GM23338 (cell line): ENCODE results near the gene NSD1. TPM values are rescaled to one million over a fixed set of nuclear protein-coding genes. Genes with fewer than 3 reads are reported as not detected.

Source experiments
- ATAC-seq: fragments of 200-7000 bp; cut with Tn5 transposase; 3 replicates; pipeline ENCODE4 v1.9.1; 2020
- DNase-seq: peaks from one replicate; pipeline ENCODE4 v3.0.0-alpha.2; 2015; ENCODE audit warnings: low spot score
- H2AFZ ChIP-seq: fragments of 200-600 bp; sonication (generic); 2 replicates; pipeline ENCODE4 v1.8.0; 2016; ENCODE audit warnings: antibody characterized with exemption, mild to moderate bottlenecking, moderate library complexity
- H3F3A ChIP-seq: fragments of 200-600 bp; sonication (generic); replicated peaks from 2 replicates; pipeline ENCODE4 v1.8.0; 2017; ENCODE audit warnings: antibody characterized with exemption, mixed run types, low read depth
- H3K27ac ChIP-seq: fragments of 200-600 bp; sonication (generic); 2 replicates; pipeline ENCODE4 v1.6.1; 2016; ENCODE audit warnings: low read depth
- H3K27me3 ChIP-seq: fragments of 200-600 bp; sonication (generic); 2 replicates; pipeline ENCODE4 v1.8.0; 2016; ENCODE audit warnings: mild to moderate bottlenecking, mixed run types, moderate library complexity; ENCODE audit not compliant: insufficient read depth
- H3K36me3 ChIP-seq: fragments of 200-600 bp; sonication (generic); 2 replicates; pipeline ENCODE4 v1.8.0; 2016; ENCODE audit warnings: mild to moderate bottlenecking; ENCODE audit not compliant: insufficient read depth
- H3K4me1 ChIP-seq: fragments of 200-600 bp; sonication (generic); 2 replicates; pipeline ENCODE4 v1.8.0; 2016; ENCODE audit warnings: mild to moderate bottlenecking, moderate library complexity; ENCODE audit not compliant: insufficient read depth
- H3K4me2 ChIP-seq: fragments of 200-600 bp; sonication (generic); 2 replicates; pipeline ENCODE4 v1.7.1; 2017; ENCODE audit warnings: mixed run types
- H3K4me3 ChIP-seq: fragments of 200-600 bp; sonication (generic); 2 replicates; pipeline ENCODE4 v1.6.1; 2016; ENCODE audit warnings: mixed run types
- H3K79me2 ChIP-seq: fragments of 200-600 bp; sonication (generic); replicated peaks from 2 replicates; pipeline ENCODE4 v1.8.0; 2017; ENCODE audit warnings: mild to moderate bottlenecking; ENCODE audit not compliant: insufficient read depth
- H3K9me2 ChIP-seq: fragments of 200-600 bp; sonication (generic); 2 replicates; pipeline ENCODE4 v1.8.0; 2017; ENCODE audit not compliant: insufficient read depth
- H4K20me1 ChIP-seq: fragments of 200-600 bp; sonication (generic); replicated peaks from 2 replicates; pipeline ENCODE4 v1.8.0; 2017; ENCODE audit warnings: mild to moderate bottlenecking; ENCODE audit not compliant: insufficient read depth
- H3K27ac Mint-ChIP-seq: 2 replicates; pipeline ENCODE4 v1.8.0; 2020; ENCODE audit warnings: inconsistent platforms, mild to moderate bottlenecking, moderate library complexity, mixed read lengths
- H3K27me3 Mint-ChIP-seq: 3 replicates; pipeline ENCODE4 v1.8.0; 2022; ENCODE audit warnings: low read depth, mild to moderate bottlenecking, moderate library complexity, mixed read lengths, inconsistent platforms; ENCODE audit not compliant: insufficient read depth, poor library complexity
- H3K36me3 Mint-ChIP-seq: 3 replicates; pipeline ENCODE4 v1.8.0; 2021; ENCODE audit warnings: low read depth, mild to moderate bottlenecking, inconsistent platforms, moderate library complexity, mixed read lengths
- H3K4me1 Mint-ChIP-seq: 3 replicates; pipeline ENCODE4 v1.8.0; 2020; ENCODE audit warnings: mild to moderate bottlenecking, inconsistent platforms, mixed read lengths
- H3K4me3 Mint-ChIP-seq: 3 replicates; pipeline ENCODE4 v1.8.0; 2021; ENCODE audit warnings: moderate library complexity, mild to moderate bottlenecking, inconsistent platforms, mixed read lengths
- H3K9me3 Mint-ChIP-seq: 3 replicates; pipeline ENCODE4 v1.8.0; 2020; ENCODE audit warnings: moderate library complexity, mild to moderate bottlenecking, inconsistent platforms, mixed read lengths
- CREB1 ChIP-seq: fragments of 250-450 bp; sonication (Bioruptor Pico); IDR thresholded peaks from 2 replicates; pipeline ENCODE4 v1.5.0; 2020; ENCODE audit warnings: low read depth, mild to moderate bottlenecking, moderate library complexity
- ETS1 ChIP-seq: IDR thresholded peaks from 2 replicates; pipeline ENCODE4 v1.6.1; 2016; ENCODE audit warnings: antibody characterized with exemption
- EZH2 ChIP-seq: fragments of 200-600 bp; sonication (generic); IDR thresholded peaks from one replicate; pipeline ENCODE4 v1.8.0; 2017; ENCODE audit warnings: antibody characterized with exemption, mild to moderate bottlenecking, low read depth; ENCODE audit not compliant: unreplicated experiment
- EZH2phosphoT487 ChIP-seq: fragments of 200-600 bp; sonication (generic); IDR thresholded peaks from one replicate; pipeline ENCODE4 v1.8.1; 2018; ENCODE audit warnings: antibody characterized with exemption; ENCODE audit not compliant: unreplicated experiment
- JUNB ChIP-seq: IDR thresholded peaks from one replicate; pipeline ENCODE4 v1.6.1; 2016; ENCODE audit warnings: antibody characterized with exemption; ENCODE audit not compliant: unreplicated experiment
- NANOG ChIP-seq: IDR thresholded peaks from 2 replicates; pipeline ENCODE4 v1.6.1; 2016; ENCODE audit warnings: antibody characterized with exemption, borderline replicate concordance
- POLR2AphosphoS5 ChIP-seq: IDR thresholded peaks from 2 replicates; pipeline ENCODE4 v1.6.1; 2016; ENCODE audit warnings: antibody characterized with exemption, low read depth
- REST ChIP-seq: IDR thresholded peaks from one replicate; pipeline ENCODE4 v1.6.1; 2018; ENCODE audit warnings: antibody characterized with exemption; ENCODE audit not compliant: unreplicated experiment
- STAT1 ChIP-seq: IDR thresholded peaks from one replicate; pipeline ENCODE4 v1.6.1; 2016; ENCODE audit warnings: antibody characterized with exemption; ENCODE audit not compliant: unreplicated experiment
- ZNF114 ChIP-seq: fragments of 250-450 bp; sonication (Bioruptor Pico); IDR thresholded peaks from 2 replicates; pipeline ENCODE4 v1.5.0; 2020; ENCODE audit warnings: mild to moderate bottlenecking, moderate library complexity
- ZNF331 ChIP-seq: fragments of 250-450 bp; sonication (Bioruptor Pico); IDR thresholded peaks from 2 replicates; pipeline ENCODE4 v1.5.0; 2020; ENCODE audit warnings: low read depth, mild to moderate bottlenecking, moderate library complexity
- ZNF462 ChIP-seq: fragments of 250-450 bp; sonication (Bioruptor Pico); IDR thresholded peaks from 2 replicates; pipeline ENCODE4 v1.5.0; 2020; ENCODE audit warnings: mild to moderate bottlenecking, moderate library complexity
- polyA plus RNA-seq: library from polyadenylated mRNA; unstranded; fragments of >200 nt; fragmentation: Nextera tagmentation; extraction: Ambion mirVana; gene quantifications from 2 replicates; pipeline ENCODE4 v1.2.1, GENCODE V29; 2016
- total RNA-seq: library from RNA; depleted of rRNA; stranded (reverse); fragments of >200 nt; shearing (Covaris generic); gene quantifications from 2 replicates; pipeline ENCODE4 v1.2.3, GENCODE V29; 2014
- TF ChIP-seq, protein P1 (sequence below), 2 experiments: fragments of 200-600 bp in 1 of 2; sonication (generic) in 1 of 2; conservative IDR thresholded peaks; 2 replicates each; pipeline versions ENCODE4 v1.5.1 to v1.6.1; 2016 to 2017; ENCODE audit warnings: antibody characterized with exemption in 2 of 2, low read depth in 2 of 2, mild to moderate bottlenecking in 2 of 2, moderate library complexity in 1 of 2

The NSD1 gene
- total and polyA plus RNA-seq, 2 experiments from 2014 or later, result 96.4 to 106 TPM

DNA sequence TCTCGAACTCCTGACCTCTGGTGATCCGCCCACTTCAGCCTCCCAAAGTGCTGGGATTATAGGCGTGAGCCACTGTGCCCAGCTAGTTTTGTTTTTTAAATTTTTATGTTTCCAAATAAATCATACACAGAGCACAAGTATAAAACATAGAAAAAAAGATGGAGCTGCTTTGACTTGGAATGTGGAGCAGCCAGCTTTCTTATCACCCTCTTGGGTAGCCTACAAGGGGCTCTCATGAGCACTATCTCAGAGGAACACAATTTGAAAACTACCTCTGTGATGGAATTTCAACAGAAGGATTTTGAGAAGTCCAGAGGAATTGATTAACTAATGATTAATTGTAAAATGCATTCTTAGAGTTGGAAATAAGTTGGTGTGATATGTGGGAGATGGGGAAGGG lies 45.9 kb downstream of the NSD1 start:
- Histone ChIP-seq H3K4me1 (0 out of 2 replicates have a peak, but pooled peaks cover 2% of the 10 kb centered on the region), H3K27me3 (no peaks in the 10 kb centered on the region), H3K4me3 (no peak overlapping the region), H3K79me2 (peaks cover 100% of the 10 kb centered on the region), H3F3A (peaks cover 12% of the 10 kb centered on the region; the same call in 1 of the 2 replicates), H3K27ac (peak overlapping the region; percentile 64), H3K9me2 (no peaks in the 10 kb centered on the region), H4K20me1 (peaks cover 63% of the 10 kb centered on the region), H2AFZ (no peak overlapping the region), H3K36me3 (no peaks in the 10 kb centered on the region; the same call in 1 of the 2 replicates), H3K4me2 (no peak overlapping the region)
- TF ChIP-seq ZNF114 (CRISPR knock-in tag), result no peak
- TF ChIP-seq JUNB, result no peak
- no peak for TF ChIP-seq POLR2AphosphoS5
- TF ChIP-seq, protein P1, sequence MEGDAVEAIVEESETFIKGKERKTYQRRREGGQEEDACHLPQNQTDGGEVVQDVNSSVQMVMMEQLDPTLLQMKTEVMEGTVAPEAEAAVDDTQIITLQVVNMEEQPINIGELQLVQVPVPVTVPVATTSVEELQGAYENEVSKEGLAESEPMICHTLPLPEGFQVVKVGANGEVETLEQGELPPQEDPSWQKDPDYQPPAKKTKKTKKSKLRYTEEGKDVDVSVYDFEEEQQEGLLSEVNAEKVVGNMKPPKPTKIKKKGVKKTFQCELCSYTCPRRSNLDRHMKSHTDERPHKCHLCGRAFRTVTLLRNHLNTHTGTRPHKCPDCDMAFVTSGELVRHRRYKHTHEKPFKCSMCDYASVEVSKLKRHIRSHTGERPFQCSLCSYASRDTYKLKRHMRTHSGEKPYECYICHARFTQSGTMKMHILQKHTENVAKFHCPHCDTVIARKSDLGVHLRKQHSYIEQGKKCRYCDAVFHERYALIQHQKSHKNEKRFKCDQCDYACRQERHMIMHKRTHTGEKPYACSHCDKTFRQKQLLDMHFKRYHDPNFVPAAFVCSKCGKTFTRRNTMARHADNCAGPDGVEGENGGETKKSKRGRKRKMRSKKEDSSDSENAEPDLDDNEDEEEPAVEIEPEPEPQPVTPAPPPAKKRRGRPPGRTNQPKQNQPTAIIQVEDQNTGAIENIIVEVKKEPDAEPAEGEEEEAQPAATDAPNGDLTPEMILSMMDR (conservative IDR thresholded peaks at IDR 0.05; ENCODE audit: low read depth in 2 of 2), result no peak
- TF ChIP-seq CREB1 (CRISPR knock-in tag), result no peak
- no peak for TF ChIP-seq STAT1
- no peak for TF ChIP-seq ZNF331 (CRISPR knock-in tag)
- no peak for TF ChIP-seq ZNF462
- no peak for TF ChIP-seq EZH2
- no peak for TF ChIP-seq ETS1
- no peak for TF ChIP-seq REST
- TF ChIP-seq EZH2phosphoT487, result no peak
- TF ChIP-seq NANOG, result no peak
- H3K4me1 Mint-ChIP-seq, result peaks cover 7% of the 10 kb centered on the region; the same call in 2 of the 3 replicates
- peaks cover 3% of the 10 kb centered on the region for H3K27me3 Mint-ChIP-seq
- no peaks in the 10 kb centered on the region for H3K9me3 Mint-ChIP-seq
- DNase-seq (no peak), ATAC-seq (no peak)
- H3K27ac Mint-ChIP-seq, result no peak overlapping the region
- H3K36me3 Mint-ChIP-seq, result peaks cover 21% of the 10 kb centered on the region
- no peak overlapping the region for H3K4me3 Mint-ChIP-seq
